ENCODE data around the gene OR5AN1.

GRCh38 chr11:59413646-59414045 is 55.0 kb downstream of the OR5AN1 start:
- TF ChIP-seq POLR2A (IDR thresholded peaks at IDR 0.05) (no peak), CTCF (IDR thresholded peaks at IDR 0.05) (no peak), POLR2AphosphoS5 (IDR thresholded peaks at IDR 0.05) (no peak)
